ENCODE measurements around the gene RRM2. TPM values are rescaled to one million over a fixed set of nuclear protein-coding genes. Genes with fewer than 3 reads are reported as not detected.

RRM2 gene
- polyA plus RNA-seq, 2 of the 4 experiments (the other 2 are of a cell fraction), result 84.4 to 111 TPM

DNA sequence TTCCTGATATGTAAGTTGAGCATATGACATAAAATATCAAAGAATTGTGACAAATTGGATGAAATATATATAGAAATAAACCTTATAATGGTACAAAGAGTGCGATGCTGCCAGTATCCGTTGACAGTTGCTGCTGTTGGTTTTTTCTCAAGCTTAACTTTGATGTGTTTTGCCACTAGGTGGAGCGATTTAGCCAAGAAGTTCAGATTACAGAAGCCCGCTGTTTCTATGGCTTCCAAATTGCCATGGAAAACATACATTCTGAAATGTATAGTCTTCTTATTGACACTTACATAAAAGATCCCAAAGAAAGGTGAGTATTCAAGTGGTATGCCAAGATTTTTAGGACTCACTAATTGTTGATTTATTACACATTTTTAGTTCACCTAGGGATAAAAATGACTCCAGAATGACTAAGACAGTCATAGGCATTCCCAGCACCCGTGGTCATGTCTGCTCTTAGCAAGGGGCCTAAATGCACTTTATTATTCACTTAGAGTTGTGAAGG lies 2.1 kb downstream of the RRM2 start (continued):
- TF ChIP-seq HOXB13 (CRISPR knock-in tag; IDR thresholded peaks at IDR 0.05; ENCODE audit: low read depth), result no peak
- no peak for TF ChIP-seq SREBF2 (IDR thresholded peaks at IDR 0.05)
- no peak for TF ChIP-seq ZSCAN20 (CRISPR knock-in tag; IDR thresholded peaks at IDR 0.05)
- TF ChIP-seq CBX8 (IDR thresholded peaks at IDR 0.05), result no peak
- TF ChIP-seq TFCP2L1 (CRISPR knock-in tag; IDR thresholded peaks at IDR 0.05), result no peak

DNA sequence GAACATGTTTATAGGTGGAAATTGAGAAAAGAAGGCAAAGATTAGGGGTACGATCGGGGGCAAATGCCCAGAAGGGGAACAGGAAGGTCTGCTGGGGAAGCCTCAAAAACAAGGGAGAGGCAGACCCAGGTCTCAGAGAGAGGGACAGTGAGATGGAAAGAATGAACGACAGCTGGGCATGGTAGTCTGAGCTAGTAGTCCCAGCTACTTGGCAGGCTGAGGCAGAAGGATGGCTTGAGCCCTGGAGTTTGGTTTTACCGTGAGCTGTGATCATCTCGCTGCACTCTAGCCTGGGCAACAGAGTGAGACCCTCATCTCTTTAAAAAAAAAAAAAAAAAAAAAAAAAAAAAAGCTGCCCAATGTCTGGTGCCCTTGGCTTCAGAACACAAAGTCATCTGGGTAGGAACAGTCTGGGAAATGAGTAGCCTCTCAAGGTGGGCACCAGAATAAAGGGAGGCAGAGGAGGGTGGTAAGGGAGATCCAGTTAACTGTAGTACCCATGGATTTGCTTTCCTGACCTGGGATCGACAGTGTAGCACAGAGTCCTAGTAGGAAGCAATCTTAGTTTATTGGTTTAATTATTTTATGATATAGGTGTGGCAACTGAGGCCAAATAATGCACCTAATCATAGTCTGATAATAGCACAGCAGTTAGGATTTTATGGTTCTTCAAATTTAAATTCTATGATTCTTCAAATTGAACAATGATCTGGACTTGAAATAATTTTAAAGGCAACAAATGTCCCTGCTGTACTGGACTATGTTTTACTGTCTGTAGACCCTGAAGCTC lies 3.5 kb downstream of the RRM2 start:
- 91% methylated on average over 6 of the region's 6 CpGs for WGBS (ENCODE audit: missing lambda C conversion rate)
- TF ChIP-seq, protein P1, sequence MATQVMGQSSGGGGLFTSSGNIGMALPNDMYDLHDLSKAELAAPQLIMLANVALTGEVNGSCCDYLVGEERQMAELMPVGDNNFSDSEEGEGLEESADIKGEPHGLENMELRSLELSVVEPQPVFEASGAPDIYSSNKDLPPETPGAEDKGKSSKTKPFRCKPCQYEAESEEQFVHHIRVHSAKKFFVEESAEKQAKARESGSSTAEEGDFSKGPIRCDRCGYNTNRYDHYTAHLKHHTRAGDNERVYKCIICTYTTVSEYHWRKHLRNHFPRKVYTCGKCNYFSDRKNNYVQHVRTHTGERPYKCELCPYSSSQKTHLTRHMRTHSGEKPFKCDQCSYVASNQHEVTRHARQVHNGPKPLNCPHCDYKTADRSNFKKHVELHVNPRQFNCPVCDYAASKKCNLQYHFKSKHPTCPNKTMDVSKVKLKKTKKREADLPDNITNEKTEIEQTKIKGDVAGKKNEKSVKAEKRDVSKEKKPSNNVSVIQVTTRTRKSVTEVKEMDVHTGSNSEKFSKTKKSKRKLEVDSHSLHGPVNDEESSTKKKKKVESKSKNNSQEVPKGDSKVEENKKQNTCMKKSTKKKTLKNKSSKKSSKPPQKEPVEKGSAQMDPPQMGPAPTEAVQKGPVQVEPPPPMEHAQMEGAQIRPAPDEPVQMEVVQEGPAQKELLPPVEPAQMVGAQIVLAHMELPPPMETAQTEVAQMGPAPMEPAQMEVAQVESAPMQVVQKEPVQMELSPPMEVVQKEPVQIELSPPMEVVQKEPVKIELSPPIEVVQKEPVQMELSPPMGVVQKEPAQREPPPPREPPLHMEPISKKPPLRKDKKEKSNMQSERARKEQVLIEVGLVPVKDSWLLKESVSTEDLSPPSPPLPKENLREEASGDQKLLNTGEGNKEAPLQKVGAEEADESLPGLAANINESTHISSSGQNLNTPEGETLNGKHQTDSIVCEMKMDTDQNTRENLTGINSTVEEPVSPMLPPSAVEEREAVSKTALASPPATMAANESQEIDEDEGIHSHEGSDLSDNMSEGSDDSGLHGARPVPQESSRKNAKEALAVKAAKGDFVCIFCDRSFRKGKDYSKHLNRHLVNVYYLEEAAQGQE (IDR thresholded peaks at IDR 0.05), result no peak
- TF ChIP-seq BHLHE40 (IDR thresholded peaks at IDR 0.05; ENCODE audit: low read depth, low read length) (no peak), CHD4 (IDR thresholded peaks at IDR 0.05; ENCODE audit: borderline replicate concordance) (no peak), RARB (CRISPR knock-in tag; IDR thresholded peaks at IDR 0.05) (no peak), SMC3 (IDR thresholded peaks at IDR 0.05) (no peak), HOXA7 (CRISPR knock-in tag; IDR thresholded peaks at IDR 0.05) (no peak), ZFP36 (IDR thresholded peaks at IDR 0.05; ENCODE audit: borderline replicate concordance, partially characterized antibody) (no peak), EHMT2 (IDR thresholded peaks at IDR 0.05; ENCODE audit: low read depth) (no peak), FOXS1 (CRISPR knock-in tag; IDR thresholded peaks at IDR 0.05) (no peak), EHF (CRISPR knock-in tag; IDR thresholded peaks at IDR 0.05) (no peak)
- TF ChIP-seq, protein P2, sequence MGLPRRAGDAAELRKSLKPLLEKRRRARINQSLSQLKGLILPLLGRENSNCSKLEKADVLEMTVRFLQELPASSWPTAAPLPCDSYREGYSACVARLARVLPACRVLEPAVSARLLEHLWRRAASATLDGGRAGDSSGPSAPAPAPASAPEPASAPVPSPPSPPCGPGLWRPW (IDR thresholded peaks at IDR 0.05), result no peak
- TF ChIP-seq, protein P3, sequence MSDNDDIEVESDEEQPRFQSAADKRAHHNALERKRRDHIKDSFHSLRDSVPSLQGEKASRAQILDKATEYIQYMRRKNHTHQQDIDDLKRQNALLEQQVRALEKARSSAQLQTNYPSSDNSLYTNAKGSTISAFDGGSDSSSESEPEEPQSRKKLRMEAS (IDR thresholded peaks at IDR 0.05), result no peak
- peaks cover 23% of the 10 kb centered on the region for H3K4me1 ChIP-seq
- ChIA-PET POLR2A (no interaction called here), CTCF (interaction anchor here (0.6 to 13.9 kb wide), 20 partner anchors 8 to 323 kb away, joined by 3 to 374 read pairs (median 10); partner anchors contain the start of genes HPCAL1 and ODC1)
- no peak overlapping the region for H3K27ac ChIP-seq
- no peaks in the 10 kb centered on the region for H3K9me3 ChIP-seq
- FAIRE-seq, result no peak
- no peak for DNase-seq (ENCODE audit: low read depth in 1 of 2, low spot score in 1 of 2)
- H3K4me2 ChIP-seq, result no peak overlapping the region
- ATAC-seq, result no peak
- no peak overlapping the region for H3K4me3 ChIP-seq

DNA sequence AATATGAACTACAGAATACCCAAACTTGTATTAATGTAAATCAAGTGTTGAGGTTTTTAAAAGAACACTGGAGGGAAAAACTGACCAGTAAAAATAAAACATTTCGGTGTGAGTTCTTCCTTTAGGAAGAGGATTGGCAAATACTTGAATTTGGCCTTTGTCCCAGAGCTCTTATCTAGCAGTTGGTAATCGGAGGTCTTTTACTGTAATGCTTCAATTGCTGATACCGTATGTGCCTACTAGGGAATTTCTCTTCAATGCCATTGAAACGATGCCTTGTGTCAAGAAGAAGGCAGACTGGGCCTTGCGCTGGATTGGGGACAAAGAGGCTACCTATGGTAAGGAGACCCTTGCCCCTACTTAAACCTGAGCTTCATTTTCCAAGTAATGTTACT lies 4.1 kb downstream of the RRM2 start:
- no peak for TF ChIP-seq BHLHE40 (IDR thresholded peaks at IDR 0.05; ENCODE audit: low read depth, low read length)
- no peak for TF ChIP-seq HOXB5 (CRISPR knock-in tag; IDR thresholded peaks at IDR 0.05)
- no peak for TF ChIP-seq JUNB (IDR thresholded peaks at IDR 0.05)
- no peak for TF ChIP-seq NPAS2 (CRISPR knock-in tag; IDR thresholded peaks at IDR 0.05; ENCODE audit: borderline replicate concordance)
- no peak for TF ChIP-seq HOXA7 (CRISPR knock-in tag; IDR thresholded peaks at IDR 0.05)
- TF ChIP-seq CBX8 (IDR thresholded peaks at IDR 0.05), result no peak
- Histone ChIP-seq H3K27ac (no peak overlapping the region), H3K9me3 (no peaks in the 10 kb centered on the region), H3K4me2 (no peak overlapping the region), H3K4me1 (peaks cover 19% of the 10 kb centered on the region), H3K4me3 (no peak overlapping the region)
- DNase-seq (ENCODE audit: low read depth in 1 of 2, low spot score in 1 of 2) (no peak), FAIRE-seq (no peak), ATAC-seq (no peak)
- 92% methylated on average over 5 of the region's 5 CpGs for WGBS (ENCODE audit: missing lambda C conversion rate)
- CTCF ChIA-PET, result interaction anchor here (3.7 to 13.9 kb wide), 5 partner anchors 15 to 309 kb away, joined by 16 to 374 read pairs (median 191); partner anchors contain the start of gene HPCAL1
- POLR2A ChIA-PET, result no interaction called here

Measured in A549 (cell line).